ENCODE results near the gene SMARCA4. TPM values are rescaled to one million over a fixed set of nuclear protein-coding genes. Genes with fewer than 3 reads are reported as not detected.

SMARCA4 gene
- total RNA-seq, 4 donors from 2014 or later: 42.4 to 89.9 (median 57.8) TPM

GRCh38 chr19:11035441-11036377 lies 74.9 kb downstream of the SMARCA4 start:
- ATAC-seq (ENCODE audit: low FRiP score): peak; percentile 86
- DNase-seq (ENCODE audit: low spot score): peak; percentile 96
- TF ChIP-seq CTCF (IDR thresholded peaks at IDR 0.05): peak in 1 of 3 donors; percentile 61

GRCh38 chr19:11038511-11038910 lies 77.7 kb downstream of the SMARCA4 start:
- TF ChIP-seq CTCF (IDR thresholded peaks at IDR 0.05): no peak
- no peak for ATAC-seq (ENCODE audit: low FRiP score)
- DNase-seq (ENCODE audit: low spot score): no peak

GRCh38 chr19:11041194-11041593 lies 80.4 kb downstream of the SMARCA4 start:
- no peak for TF ChIP-seq CTCF (IDR thresholded peaks at IDR 0.05)
- ATAC-seq (ENCODE audit: low FRiP score): no peak
- DNase-seq (ENCODE audit: low spot score): no peak

- ATAC-seq (ENCODE audit: low FRiP score) (no peak), DNase-seq (ENCODE audit: low spot score) (no peak)
- no peak for TF ChIP-seq CTCF (IDR thresholded peaks at IDR 0.05)
Observed at GRCh38 chr19:11041966-11042627, 81.3 kb downstream of the SMARCA4 start.

GRCh38 chr19:11044431-11044830 lies 83.6 kb downstream of the SMARCA4 start:
- TF ChIP-seq CTCF (IDR thresholded peaks at IDR 0.05): no peak
- peak; percentile 66 for ATAC-seq (ENCODE audit: low FRiP score)

GRCh38 chr19:11045536-11045935 lies 84.7 kb downstream of the SMARCA4 start:
- TF ChIP-seq CTCF (IDR thresholded peaks at IDR 0.05): no peak
- ATAC-seq (ENCODE audit: low FRiP score) (no peak), DNase-seq (ENCODE audit: low spot score) (no peak)

More at GRCh38 chr19:11044431-11044830, 83.6 kb downstream of the SMARCA4 start:
- no peak for DNase-seq (ENCODE audit: low spot score)

Data from omental fat pad (tissue), 4 donors.